Peyer's patch (tissue), 4 donors: ENCODE data around the gene GNAS.

Experiments used
- CTCF ChIP-seq, 6 experiments: fragments of 450-650 bp in 4 of 6; fragments of 200-600 bp in 2 of 6; sonication (generic) in 1 of 6; IDR thresholded peaks; one replicate each; pipeline ENCODE4 v1.5.1; 2017 to 2019; ENCODE audit warnings: antibody characterized with exemption in 6 of 6, mild to moderate bottlenecking in 3 of 6, moderate library complexity in 1 of 6
- POLR2A ChIP-seq, 2 donors: fragments of 450-650 bp; IDR thresholded peaks; one replicate each; pipeline ENCODE4 v1.5.1; 2017; ENCODE audit warnings: antibody characterized with exemption in 2 of 2, mild to moderate bottlenecking in 2 of 2, moderate library complexity in 2 of 2

DNA sequence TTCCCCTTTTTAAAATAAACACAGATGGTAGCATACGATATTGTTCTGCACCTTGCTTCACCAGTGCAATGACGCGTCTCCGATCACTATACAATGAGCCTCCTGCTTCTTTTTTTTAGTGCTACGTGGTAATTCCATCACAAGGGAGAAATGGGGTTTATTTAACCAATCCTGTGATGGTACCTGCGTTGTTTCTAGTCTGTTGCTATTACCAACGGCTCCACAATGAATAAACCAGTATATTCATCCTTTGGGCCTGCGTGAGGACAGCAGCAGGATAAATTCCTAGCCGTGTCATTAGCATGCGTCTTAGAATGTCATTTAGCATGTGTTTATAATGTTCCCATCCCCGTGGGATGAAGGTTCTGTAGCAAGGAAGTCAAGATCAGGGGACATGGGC, 44.7 kb upstream of the GNAS start:
- TF ChIP-seq CTCF (IDR thresholded peaks at IDR 0.05) (no peak), POLR2A (IDR thresholded peaks at IDR 0.05) (no peak)
